ENCODE data around the gene ZSCAN16.
"Not testable (repeated sequence)": the region's sequence is repeated elsewhere in the genome, so short reads cannot be mapped to it uniquely, and the experiment has no call there.

ZSCAN16 gene

DNA sequence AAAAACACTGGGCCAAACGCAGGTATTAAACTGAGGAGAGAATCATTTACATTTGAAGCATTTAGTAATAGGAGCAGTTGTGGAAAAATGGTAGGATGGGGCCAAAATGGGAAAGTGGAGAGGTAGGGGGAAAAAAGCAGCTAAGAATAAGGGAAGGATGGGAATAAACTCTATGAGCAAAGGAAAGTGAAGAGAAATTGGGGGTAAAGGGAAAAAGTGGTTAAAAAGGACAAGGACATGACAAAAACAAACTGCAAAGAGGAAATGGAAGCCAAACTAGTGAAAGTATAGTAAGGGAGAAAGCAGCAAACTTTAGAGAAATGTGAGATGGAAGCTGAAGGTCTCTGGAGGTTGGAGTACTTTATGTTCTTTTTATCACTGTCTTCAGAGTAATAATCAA, 6.2 kb upstream of the ZSCAN16 start:
- no peak overlapping the region for H3K9ac ChIP-seq (ENCODE audit: low read length)
- H3K9me3 ChIP-seq (ENCODE audit: low read length), result no peaks in the 10 kb centered on the region
- H3K4me3 ChIP-seq (ENCODE audit: low read depth, low read length, poor library complexity, severe bottlenecking), result no peak overlapping the region
- H3K9me2 ChIP-seq (ENCODE audit: low read depth, low read length), result no peaks in the 10 kb centered on the region
- H3F3A ChIP-seq (ENCODE audit: insufficient read depth, low read length), result no peaks in the 10 kb centered on the region
- no peaks in the 10 kb centered on the region for H3K27me3 ChIP-seq (ENCODE audit: insufficient read depth, low read length)
- TF ChIP-seq, protein P1, sequence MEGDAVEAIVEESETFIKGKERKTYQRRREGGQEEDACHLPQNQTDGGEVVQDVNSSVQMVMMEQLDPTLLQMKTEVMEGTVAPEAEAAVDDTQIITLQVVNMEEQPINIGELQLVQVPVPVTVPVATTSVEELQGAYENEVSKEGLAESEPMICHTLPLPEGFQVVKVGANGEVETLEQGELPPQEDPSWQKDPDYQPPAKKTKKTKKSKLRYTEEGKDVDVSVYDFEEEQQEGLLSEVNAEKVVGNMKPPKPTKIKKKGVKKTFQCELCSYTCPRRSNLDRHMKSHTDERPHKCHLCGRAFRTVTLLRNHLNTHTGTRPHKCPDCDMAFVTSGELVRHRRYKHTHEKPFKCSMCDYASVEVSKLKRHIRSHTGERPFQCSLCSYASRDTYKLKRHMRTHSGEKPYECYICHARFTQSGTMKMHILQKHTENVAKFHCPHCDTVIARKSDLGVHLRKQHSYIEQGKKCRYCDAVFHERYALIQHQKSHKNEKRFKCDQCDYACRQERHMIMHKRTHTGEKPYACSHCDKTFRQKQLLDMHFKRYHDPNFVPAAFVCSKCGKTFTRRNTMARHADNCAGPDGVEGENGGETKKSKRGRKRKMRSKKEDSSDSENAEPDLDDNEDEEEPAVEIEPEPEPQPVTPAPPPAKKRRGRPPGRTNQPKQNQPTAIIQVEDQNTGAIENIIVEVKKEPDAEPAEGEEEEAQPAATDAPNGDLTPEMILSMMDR (IDR thresholded peaks at IDR 0.05; ENCODE audit: low read length), result no peak
- no peak for TF ChIP-seq EZH2 (IDR thresholded peaks at IDR 0.05; ENCODE audit: borderline replicate concordance, low read length)
- no peaks in the 10 kb centered on the region for H3K79me2 ChIP-seq (ENCODE audit: insufficient read depth, low read length)
- no peak overlapping the region for H2AFZ ChIP-seq (ENCODE audit: low read length)
- H3K36me3 ChIP-seq (ENCODE audit: insufficient read depth, low read length), result peaks cover 35% of the 10 kb centered on the region
- no peaks in the 10 kb centered on the region for H3K4me1 ChIP-seq (ENCODE audit: insufficient read depth, low read length, severe bottlenecking)
- no peak overlapping the region for H3K4me2 ChIP-seq (ENCODE audit: low read length)
- no peaks in the 10 kb centered on the region for H4K20me1 ChIP-seq (ENCODE audit: insufficient read depth, low read length)
- no peak overlapping the region for H3K27ac ChIP-seq (ENCODE audit: low read depth, low read length, poor library complexity, severe bottlenecking)

DNA sequence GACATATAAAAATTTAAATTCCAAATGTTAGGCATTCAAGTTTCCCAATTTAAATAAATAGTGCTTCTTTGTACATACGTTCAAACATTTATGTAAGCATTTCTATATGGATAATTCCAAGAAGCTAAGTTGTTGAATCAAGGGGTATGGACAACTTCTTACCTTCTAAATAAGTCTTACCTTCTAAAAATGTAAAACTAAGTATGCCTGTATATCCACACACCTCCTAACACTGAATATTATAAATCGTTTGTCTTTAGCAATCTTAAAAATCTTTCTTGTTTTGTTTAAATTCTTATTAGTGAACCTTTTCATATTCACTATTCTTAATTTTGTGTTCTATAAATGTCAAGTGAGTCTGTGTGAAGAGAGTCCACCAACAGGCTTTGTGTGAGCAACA, 2.5 kb upstream of the ZSCAN16 start:
- Histone ChIP-seq H3K79me2 (ENCODE audit: insufficient read depth, low read length) (peaks cover 13% of the 10 kb centered on the region; the same call in 1 of the 2 replicates), H3K4me2 (ENCODE audit: low read length) (no peak overlapping the region), H3F3A (ENCODE audit: insufficient read depth, low read length) (no peaks in the 10 kb centered on the region), H3K36me3 (ENCODE audit: insufficient read depth, low read length) (peaks cover 23% of the 10 kb centered on the region; the same call in 1 of the 2 replicates), H3K27ac (ENCODE audit: low read depth, low read length, poor library complexity, severe bottlenecking) (no peak overlapping the region), H3K4me1 (ENCODE audit: insufficient read depth, low read length, severe bottlenecking) (peaks cover 28% of the 10 kb centered on the region), H3K27me3 (ENCODE audit: insufficient read depth, low read length) (no peaks in the 10 kb centered on the region), H3K9ac (ENCODE audit: low read length) (no peak overlapping the region), H4K20me1 (ENCODE audit: insufficient read depth, low read length) (no peaks in the 10 kb centered on the region), H3K4me3 (ENCODE audit: low read depth, low read length, poor library complexity, severe bottlenecking) (no peak overlapping the region), H3K9me3 (ENCODE audit: low read length) (no peaks in the 10 kb centered on the region), H2AFZ (ENCODE audit: low read length) (no peak overlapping the region), H3K9me2 (ENCODE audit: low read depth, low read length) (no peaks in the 10 kb centered on the region)
- TF ChIP-seq, protein P1 (IDR thresholded peaks at IDR 0.05; ENCODE audit: low read length), result no peak
- TF ChIP-seq EZH2 (IDR thresholded peaks at IDR 0.05; ENCODE audit: borderline replicate concordance, low read length), result no peak

DNA sequence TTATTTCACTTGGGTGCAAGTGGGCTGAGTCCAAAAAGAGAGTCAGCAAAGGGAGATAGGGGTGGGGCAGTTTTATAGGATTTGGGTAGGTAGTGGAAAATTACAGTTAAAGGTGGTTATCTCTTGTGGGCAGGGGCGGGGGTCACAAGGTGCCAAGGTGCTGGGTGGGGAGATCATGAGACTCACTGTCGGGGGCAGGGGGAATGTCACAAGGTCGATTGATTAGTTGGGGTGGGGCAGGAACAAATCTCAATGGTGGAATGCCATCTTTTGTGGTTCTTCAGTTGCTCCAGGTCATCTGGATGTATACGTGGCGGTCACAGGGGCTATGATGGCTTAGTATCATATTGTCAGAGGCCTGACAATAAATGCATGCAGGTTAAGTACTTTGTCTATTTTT, 2.1 kb upstream of the ZSCAN16 start:
- not testable (repeated sequence) for H3K9me2 ChIP-seq (ENCODE audit: low read depth, low read length); H3K9ac ChIP-seq (ENCODE audit: low read length); H3K4me2 ChIP-seq (ENCODE audit: low read length); H3K9me3 ChIP-seq (ENCODE audit: low read length); H3K27me3 ChIP-seq (ENCODE audit: insufficient read depth, low read length); H3K4me3 ChIP-seq (ENCODE audit: low read depth, low read length, poor library complexity, severe bottlenecking); H2AFZ ChIP-seq (ENCODE audit: low read length); H3F3A ChIP-seq (ENCODE audit: insufficient read depth, low read length); H3K27ac ChIP-seq (ENCODE audit: low read depth, low read length, poor library complexity, severe bottlenecking); H4K20me1 ChIP-seq (ENCODE audit: insufficient read depth, low read length)
- H3K36me3 ChIP-seq (ENCODE audit: insufficient read depth, low read length), result peaks cover 28% of the 10 kb centered on the region; the same call in 1 of the 2 replicates
- peaks cover 28% of the 10 kb centered on the region for H3K4me1 ChIP-seq (ENCODE audit: insufficient read depth, low read length, severe bottlenecking)
- H3K79me2 ChIP-seq (ENCODE audit: insufficient read depth, low read length), result peaks cover 13% of the 10 kb centered on the region; the same call in 1 of the 2 replicates

DNA sequence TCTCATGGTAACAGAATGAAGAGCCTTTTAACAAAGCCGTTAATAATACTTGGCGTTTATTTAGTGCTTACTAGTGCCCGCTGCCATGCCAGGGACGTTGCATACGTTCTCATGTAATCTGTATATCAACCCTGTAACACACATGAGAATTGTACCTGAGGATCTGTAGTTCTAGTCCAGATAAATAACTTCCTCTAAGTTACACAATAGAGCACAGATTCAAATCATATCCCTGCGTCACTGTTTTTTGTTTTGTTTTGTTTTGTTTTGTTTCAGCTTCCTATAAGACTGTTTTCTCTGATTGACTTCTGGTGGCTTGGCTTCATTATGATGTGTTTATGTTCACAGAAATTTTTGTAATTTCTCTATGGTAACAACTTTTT, 553 bp downstream of the ZSCAN16 start:
- Histone ChIP-seq H3K36me3 (ENCODE audit: insufficient read depth, low read length) (peaks cover 42% of the 10 kb centered on the region), H2AFZ (ENCODE audit: low read length) (no peak overlapping the region), H3K4me1 (ENCODE audit: insufficient read depth, low read length, severe bottlenecking) (peaks cover 28% of the 10 kb centered on the region), H3K4me3 (ENCODE audit: low read depth, low read length, poor library complexity, severe bottlenecking) (peak overlapping the region; percentile 79), H3K9me3 (ENCODE audit: low read length) (no peaks in the 10 kb centered on the region; the same call in 1 of the 2 replicates), H3K27me3 (ENCODE audit: insufficient read depth, low read length) (no peaks in the 10 kb centered on the region), H3K27ac (ENCODE audit: low read depth, low read length, poor library complexity, severe bottlenecking) (peak overlapping the region; percentile 24), H3K4me2 (ENCODE audit: low read length) (peak overlapping the region; percentile 98), H3K79me2 (ENCODE audit: insufficient read depth, low read length) (peaks cover 17% of the 10 kb centered on the region; the same call in 1 of the 2 replicates), H3K9ac (ENCODE audit: low read length) (peak overlapping the region; percentile 88), H3F3A (ENCODE audit: insufficient read depth, low read length) (no peaks in the 10 kb centered on the region), H4K20me1 (ENCODE audit: insufficient read depth, low read length) (no peaks in the 10 kb centered on the region), H3K9me2 (ENCODE audit: low read depth, low read length) (no peaks in the 10 kb centered on the region)
- TF ChIP-seq EZH2 (IDR thresholded peaks at IDR 0.05; ENCODE audit: borderline replicate concordance, low read length), result no peak
- TF ChIP-seq, protein P1 (IDR thresholded peaks at IDR 0.05; ENCODE audit: low read length), result no peak
